ENCODE measurements around the gene RPL7A.
"Not testable (repeated sequence)": the region's sequence is repeated elsewhere in the genome, so short reads cannot be mapped to it uniquely, and the experiment has no call there.

GRCh38 chr9:133317551-133317950 is 30.5 kb upstream of the RPL7A start:
- not testable (repeated sequence) for TF ChIP-seq CTCF (conservative IDR thresholded peaks at IDR 0.05; ENCODE audit: low read depth, low read length); EZH2 (IDR thresholded peaks at IDR 0.05; ENCODE audit: borderline replicate concordance, low read depth, low read length, poor library complexity, severe bottlenecking)
